Bronchial epithelial cell (primary cell): ENCODE results near the gene HLA-DMA. TPM values are rescaled to one million over a fixed set of nuclear protein-coding genes. Genes with fewer than 3 reads are reported as not detected.

Experiments
- DNase-seq: peaks from one replicate; pipeline ENCODE4 v3.0.0-alpha.2; 2010; ENCODE audit warnings: low read depth
- FAIRE-seq: peaks from 2 replicates; lab custom pipeline; 2011; peaks lifted over from hg19 to GRCh38; lab: Jason Lieb, UNC
- H3K27me3 ChIP-seq: 2 replicates; pipeline ENCODE4 v1.5.1; 2011; ENCODE audit warnings: low read length; ENCODE audit not compliant: control insufficient read depth, insufficient read depth
- H3K36me3 ChIP-seq: 2 replicates; pipeline ENCODE4 v1.5.1; 2011; ENCODE audit warnings: low read length; ENCODE audit not compliant: control insufficient read depth, insufficient read depth
- H3K4me3 ChIP-seq: 2 replicates; pipeline ENCODE4 v1.5.1; 2011; ENCODE audit warnings: mild to moderate bottlenecking, low read depth, low read length, control low read depth
- CTCF ChIP-seq: IDR thresholded peaks from 2 replicates; pipeline ENCODE4 v1.5.1; 2011; ENCODE audit warnings: mild to moderate bottlenecking, moderate library complexity, low read length, control low read depth, inconsistent platforms; ENCODE audit not compliant: insufficient read depth, severe bottlenecking
- total RNA-seq: library from RNA; depleted of rRNA; stranded (reverse); fragments of >200 nt; gene quantifications from 2 replicates; pipeline ENCODE4 v1.2.1, GENCODE V29; 2014

Gene HLA-DMA
- total RNA-seq, 1 donor from 2014 or later, result 0.26 TPM

GRCh38 chr6:32935551-32936238 is 17.2 kb downstream of the HLA-DMA start:
- TF ChIP-seq CTCF, result no peak
- FAIRE-seq, result no peak
- H3K4me3 ChIP-seq, result no peak overlapping the region
- DNase-seq, result no peak
- H3K27me3 ChIP-seq, result peaks cover 10% of the 10 kb centered on the region
- H3K36me3 ChIP-seq, result no peaks in the 10 kb centered on the region

GRCh38 chr6:32933661-32934085 is 19.2 kb downstream of the HLA-DMA start:
- Histone ChIP-seq H3K4me3 (no peak overlapping the region), H3K36me3 (no peaks in the 10 kb centered on the region), H3K27me3 (peaks cover 10% of the 10 kb centered on the region)
- FAIRE-seq (no peak), DNase-seq (peak; percentile 63)
- TF ChIP-seq CTCF, result peak; percentile 76

- Histone ChIP-seq H3K36me3 (no peaks in the 10 kb centered on the region), H3K4me3 (no peak overlapping the region), H3K27me3 (peaks cover 8% of the 10 kb centered on the region)
- no peak for TF ChIP-seq CTCF
- DNase-seq (no peak), FAIRE-seq (no peak)
These were observed 20.6 kb downstream of the HLA-DMA start for GRCh38 chr6:32932132-32932868.

- DNase-seq (no peak), FAIRE-seq (no peak)
- TF ChIP-seq CTCF, result no peak
- H3K36me3 ChIP-seq, result no peaks in the 10 kb centered on the region
- peaks cover 6% of the 10 kb centered on the region for H3K27me3 ChIP-seq
- no peak overlapping the region for H3K4me3 ChIP-seq
These were observed 21.7 kb downstream of the HLA-DMA start for GRCh38 chr6:32931211-32931610.

GRCh38 chr6:32922083-32922482 is 30.8 kb downstream of the HLA-DMA start:
- no peaks in the 10 kb centered on the region for H3K36me3 ChIP-seq
- peaks cover 4% of the 10 kb centered on the region for H3K27me3 ChIP-seq
- FAIRE-seq (no peak), DNase-seq (no peak)
- TF ChIP-seq CTCF, result no peak
- no peak overlapping the region for H3K4me3 ChIP-seq
